Measurements from ENCODE around the gene DHH. TPM values are rescaled to one million over a fixed set of nuclear protein-coding genes. Genes with fewer than 3 reads are reported as not detected.

The DHH gene
- total RNA-seq, 1 donor from 2014 or later: 2.9 TPM

DNA sequence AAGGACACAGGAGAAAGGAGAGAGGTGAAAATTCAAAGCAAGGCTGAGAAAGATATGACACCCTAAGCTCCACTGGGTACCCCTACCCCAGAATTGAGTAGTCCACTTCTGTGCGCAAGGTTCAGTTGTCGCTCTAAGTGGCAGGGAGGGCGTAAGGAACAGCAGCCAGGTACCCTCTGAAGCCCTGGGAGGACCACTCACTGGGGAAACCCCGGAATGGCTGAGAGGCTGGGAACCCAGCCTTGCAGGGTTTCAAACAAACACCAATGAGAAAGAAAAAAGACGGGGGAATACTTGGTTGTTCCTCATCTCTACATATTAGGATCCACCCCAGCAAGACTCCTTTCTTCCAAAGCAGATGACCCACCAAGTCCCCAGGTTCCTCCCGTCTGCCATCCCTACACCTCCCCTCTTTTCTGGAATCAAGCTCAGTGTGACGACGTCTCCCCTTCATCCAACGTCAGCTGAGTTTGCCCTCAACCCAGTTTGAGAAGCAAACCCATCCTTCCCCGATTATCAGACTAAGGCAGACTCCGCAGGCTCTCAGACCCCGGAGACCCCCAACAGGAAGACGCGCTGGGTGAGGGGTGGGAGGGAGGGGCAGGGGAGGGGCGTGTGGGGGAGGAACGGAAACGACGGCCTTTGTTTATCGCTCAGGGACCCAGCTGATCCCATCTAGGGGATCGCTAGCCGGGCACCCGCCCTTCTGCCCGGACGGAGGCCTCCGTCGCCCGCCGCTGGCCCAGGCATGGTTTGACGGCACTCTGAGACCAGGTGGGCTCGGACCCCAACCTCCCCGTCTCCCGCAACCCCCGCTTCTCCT is 15.3 kb upstream of the DHH start:
- no peak for DNase-seq (ENCODE audit: low spot score)

DNA sequence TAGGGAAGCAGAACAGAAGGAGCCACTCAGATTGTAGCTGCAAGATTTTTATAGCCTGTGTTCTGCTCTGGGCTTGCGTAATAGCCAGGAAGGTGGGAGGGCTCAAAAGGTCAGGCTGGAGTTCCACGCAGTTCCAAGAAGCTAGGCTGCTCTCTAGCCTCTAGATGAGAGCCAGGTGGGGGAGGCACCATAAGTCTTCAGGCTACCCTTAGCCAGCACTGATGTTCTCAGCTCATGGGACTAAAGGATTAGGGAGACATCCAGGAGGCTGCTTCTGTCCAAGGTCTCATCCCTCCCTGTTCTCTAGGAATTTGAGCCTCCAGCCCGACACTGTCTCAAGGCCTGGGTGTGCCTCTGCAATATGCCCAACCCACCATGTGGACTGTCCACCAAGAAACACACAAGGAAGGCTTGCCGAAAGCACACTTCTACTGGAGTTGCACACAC is 14.4 kb upstream of the DHH start:
- peak; percentile 89 for DNase-seq (ENCODE audit: low spot score)

DNA sequence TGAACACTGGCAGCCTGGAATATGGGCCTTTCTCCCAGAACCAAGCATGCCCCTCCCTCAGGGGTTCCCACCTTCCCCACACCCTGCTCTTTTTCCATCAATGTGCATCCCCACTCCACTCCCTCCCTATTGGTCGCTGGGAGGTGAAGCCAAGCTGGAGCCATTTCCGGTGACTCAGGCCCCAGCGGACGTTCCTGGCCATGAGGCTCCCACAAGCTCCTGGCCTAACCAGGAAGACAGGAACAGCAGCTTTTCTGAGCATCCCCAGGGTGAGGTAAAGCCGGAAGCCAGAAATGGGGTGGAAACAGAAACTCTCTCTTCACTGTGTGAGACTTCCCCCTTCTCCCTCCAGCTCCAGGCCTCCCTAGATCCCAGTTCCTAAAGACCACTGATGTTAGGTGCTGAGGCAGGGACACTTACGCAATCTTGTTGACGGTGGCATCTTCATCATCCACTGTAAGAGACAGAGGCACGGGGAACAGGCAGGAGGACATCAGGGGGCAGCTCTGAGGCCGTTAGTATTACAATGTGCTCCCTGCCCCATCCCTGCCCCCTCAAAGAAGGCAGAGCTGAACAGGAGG is 11.0 kb upstream of the DHH start:
- DNase-seq (ENCODE audit: low spot score): no peak

DNA sequence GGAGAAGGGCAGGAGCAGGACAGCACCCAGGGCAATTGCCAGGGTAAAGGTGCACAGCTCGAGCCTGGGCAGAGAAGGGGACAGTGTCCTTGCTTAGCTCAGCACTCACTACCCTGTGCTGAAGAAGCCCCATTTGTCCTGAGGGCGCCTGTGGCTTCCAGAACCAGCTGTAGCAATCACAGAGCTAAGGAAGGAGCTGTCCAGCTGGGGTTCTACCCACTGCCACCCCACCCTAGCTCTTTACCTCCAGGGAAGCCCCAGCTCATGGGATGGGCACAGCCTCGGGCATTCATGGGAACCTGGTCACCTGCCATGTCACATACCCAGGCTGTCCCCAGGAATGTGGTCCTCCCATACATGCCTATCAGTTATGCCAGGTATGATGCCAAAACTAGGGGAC is 10.2 kb upstream of the DHH start:
- DNase-seq (ENCODE audit: low spot score): no peak

DNA sequence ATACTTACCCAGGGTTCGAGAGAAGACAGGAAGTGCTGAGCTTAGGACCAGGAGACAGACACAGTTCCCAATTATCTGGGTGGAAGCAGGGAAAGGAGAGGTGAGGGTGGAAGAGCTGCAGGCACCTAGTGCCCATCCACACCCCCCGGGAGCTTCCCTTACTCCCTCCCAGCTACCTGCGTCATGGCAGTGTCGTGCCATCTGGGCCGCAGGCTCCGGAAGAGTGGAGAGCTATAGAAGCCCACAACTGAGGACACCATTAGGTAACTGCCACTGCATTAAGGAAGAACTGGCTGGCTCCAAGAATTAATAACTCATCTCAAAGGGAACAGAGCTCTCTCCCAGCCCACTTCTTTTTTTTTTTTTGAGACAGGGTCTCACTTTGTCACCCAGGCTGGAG is 5.8 kb upstream of the DHH start:
- no peak for DNase-seq (ENCODE audit: low spot score)

DNA sequence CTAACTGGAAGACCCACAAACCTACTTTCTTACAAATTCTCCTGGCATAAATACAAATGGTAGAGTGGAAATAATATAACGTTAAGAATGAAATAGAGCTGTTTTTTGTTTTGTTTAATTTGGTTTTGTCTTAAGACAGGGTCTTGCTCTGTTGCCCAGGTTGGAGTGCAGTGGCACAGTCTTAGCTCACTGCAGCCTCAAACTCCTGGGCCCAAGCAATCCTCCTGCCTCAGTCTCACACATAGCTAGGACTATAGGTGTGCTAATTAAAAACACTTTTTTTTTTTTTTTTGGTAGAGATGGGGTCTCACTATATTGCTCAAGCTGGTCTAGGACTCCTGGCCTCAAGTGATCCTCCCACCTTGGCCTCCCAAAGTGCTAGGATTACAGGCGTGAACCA is 4.1 kb upstream of the DHH start:
- no peak for DNase-seq (ENCODE audit: low spot score)

DNA sequence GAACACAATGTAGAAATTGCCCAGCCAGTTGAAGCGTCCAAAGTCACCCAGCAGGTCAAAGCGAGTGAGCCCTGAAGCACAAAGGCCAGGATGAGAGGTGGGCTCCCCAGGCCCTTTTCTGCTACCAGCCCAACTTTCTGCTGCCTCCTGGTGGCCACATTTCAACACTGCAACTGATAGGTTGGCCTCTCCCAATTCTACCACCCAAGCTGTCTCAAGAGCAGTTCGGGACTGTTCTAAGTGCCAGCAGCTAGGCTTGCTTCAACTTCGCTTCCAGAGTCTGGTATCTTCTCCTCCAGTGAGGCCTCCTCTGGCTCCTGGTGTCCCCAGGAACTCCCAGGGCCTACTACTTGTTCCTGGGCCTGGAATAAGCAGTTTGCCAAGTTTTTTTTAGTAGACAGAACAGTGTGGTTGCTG is 3.4 kb upstream of the DHH start:
- no peak for DNase-seq (ENCODE audit: low spot score)

DNA sequence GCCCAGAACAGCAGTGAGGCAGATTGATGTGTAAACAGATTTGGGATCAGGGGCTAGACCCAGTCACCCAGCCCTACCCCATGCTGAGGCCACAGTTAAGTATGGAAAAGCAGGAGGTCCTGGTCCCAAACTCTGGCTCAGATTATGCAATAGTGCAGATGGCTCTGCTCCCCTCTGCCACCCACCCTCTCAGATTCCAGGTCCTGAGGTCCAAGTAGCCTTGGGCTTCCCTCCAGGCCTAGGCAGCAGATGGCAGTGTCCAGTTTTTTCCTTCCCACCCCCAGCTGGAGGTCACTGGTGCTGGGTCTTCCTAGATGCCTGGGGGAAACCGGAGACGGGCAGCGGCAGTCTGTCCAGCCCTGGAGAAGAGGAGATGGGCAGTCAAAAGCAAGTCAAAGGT is 2.8 kb upstream of the DHH start:
- no peak for DNase-seq (ENCODE audit: low spot score)

DNA sequence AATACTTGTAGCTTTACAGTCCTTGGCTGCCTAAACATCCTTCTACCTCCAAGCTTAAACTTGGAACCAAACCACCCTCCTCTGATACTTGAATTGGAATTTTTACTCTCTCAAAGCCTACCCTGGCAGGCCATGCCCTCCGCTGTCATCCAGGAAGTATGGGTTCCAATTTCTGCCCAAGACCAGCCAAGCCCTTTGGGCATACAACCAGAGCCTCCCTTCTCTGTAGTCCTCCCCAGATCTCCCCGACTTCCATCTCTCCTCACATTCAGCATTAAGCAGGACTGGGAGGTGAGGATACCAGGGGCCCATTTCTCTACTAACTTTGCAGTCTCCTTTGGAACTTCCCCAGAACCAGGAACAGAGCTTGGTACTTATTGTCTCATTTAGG is 369 bp upstream of the DHH start:
- no peak for DNase-seq (ENCODE audit: low spot score)

DNA sequence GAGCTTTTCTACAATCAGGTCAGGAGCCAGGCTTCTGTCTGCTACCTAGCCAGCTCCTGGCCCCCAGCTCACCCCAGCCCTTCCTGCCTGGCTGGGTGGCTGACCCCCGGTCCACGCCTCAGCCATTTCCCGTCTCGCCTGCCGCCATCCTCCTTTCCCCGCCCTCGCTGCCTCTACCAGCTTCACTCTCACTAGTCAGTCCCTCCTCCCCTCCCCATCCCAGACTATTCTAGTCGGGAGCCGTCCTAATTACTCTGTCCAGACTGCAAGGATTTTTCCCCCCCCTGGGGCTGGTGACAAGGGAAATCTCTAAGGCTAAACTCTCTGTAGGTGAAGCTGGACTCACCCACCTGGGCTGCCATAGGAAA is 825 bp downstream of the DHH start:
- no peak for DNase-seq (ENCODE audit: low spot score)

DNA sequence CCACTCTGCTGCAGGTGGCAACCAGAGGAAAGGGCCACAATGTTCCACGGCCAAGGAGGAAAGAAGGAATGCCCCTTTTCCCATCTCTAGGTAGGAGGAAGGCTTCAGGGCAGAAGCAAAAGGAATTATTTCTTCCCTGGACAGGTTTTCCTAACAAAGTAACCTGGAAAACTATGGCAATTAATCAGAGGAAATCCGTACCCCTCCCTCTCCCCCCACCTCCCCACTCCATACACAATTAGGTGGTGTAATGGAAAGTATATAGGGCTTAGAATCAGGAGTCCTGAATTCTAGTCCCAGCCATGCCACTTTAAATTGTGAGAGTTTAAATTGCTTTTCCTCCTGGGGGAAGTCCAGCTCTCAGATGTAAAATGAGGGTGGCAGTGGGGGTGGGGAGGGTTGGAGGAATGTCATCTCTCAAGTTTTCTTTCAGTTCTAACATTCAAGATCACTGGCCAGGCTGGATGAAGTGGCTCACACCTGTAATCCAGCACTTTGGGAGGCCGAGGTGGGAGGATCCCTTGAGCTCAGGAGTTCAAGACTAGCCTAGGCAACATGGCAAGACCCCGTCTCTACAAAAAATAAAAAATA is 1.7 kb downstream of the DHH start:
- DNase-seq (ENCODE audit: low spot score): no peak

DNA sequence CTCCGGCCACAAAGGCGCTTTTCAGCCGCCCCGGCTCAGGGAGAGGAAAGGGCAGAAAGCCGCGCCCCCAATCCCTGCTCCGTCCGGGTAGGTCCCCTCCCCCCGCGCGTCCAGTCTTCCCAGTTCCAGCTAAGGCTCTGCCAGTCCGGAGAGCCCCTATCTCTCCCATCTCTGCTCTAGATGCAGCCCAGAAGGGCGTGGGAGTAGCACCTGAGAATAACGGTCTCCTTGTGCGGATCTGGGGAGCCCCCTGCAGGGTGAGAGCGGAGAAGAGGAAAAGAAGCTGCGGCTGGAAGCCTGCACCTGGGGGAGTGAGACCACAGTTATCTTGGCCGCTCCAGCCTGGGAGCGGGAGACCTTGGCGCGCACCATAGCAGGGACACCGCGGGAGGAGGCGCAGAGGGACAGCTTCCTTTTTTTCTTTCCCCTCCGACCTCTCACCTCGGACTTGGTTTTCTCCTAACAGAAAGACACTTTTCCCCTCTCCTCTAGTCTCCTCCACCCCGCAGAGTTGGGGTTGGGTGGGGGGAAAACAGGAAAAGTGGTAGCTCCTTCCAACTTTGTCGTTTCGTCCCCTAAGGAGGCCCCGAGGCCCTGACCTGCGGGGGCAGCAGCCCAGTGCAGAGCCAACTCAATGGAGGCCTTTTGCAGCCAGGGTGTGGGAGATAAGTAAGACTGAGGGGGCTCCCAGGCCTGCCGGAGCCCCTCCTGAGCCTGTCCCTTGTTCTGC is 2.4 kb downstream of the DHH start:
- DNase-seq (ENCODE audit: low spot score): no peak

DNA sequence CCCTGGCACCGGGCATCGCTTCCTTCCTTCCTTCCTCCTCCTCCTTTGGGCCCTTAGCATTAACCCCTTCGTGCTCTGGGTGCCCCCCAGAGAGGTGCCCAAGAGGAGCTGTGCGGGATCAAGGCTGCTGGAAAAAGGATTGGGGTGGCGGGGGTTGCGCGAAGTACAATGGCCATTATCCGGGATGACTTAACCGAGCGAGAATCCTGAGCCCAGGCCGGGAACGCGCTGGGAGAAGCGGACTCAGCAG is 2.8 kb downstream of the DHH start:
- no peak for DNase-seq (ENCODE audit: low spot score)

DNA sequence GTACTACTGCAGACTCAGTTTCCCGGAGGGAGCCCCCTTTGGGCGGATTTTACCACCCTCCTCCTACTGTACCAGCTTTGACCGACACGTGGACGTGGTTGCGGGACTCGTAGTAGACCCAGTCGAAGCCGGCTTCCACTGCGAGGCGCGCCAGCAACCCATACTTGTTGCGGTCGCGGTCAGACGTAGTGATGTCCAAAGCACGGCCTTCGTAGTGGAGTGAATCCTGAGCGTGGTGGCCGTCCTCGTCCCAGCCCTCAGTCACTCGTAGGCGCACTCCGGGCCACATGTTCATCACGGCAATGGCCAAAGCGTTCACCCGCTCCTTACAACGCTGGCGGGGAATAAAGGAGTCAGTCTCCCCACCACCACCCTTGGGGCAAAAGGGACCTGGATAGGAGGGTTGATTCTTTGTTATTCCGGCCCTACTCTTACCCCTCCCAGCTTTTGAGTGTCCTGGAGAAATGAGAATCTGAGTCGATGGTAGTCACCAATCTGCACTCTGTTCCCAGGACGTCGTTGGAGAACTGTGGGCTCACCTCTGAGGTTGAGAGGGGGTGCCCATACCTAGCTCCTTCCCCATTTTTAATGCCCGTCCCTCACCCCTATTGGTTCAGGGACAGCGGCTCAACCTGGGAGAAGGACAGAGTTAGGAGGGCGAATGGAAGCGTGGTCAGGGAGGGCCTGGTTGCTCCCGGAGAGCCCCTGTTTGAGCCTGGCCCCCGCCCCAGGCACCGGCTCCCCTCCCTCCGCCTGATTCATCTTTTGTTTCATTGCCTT is 3.4 kb downstream of the DHH start:
- no peak for DNase-seq (ENCODE audit: low spot score)

DNA sequence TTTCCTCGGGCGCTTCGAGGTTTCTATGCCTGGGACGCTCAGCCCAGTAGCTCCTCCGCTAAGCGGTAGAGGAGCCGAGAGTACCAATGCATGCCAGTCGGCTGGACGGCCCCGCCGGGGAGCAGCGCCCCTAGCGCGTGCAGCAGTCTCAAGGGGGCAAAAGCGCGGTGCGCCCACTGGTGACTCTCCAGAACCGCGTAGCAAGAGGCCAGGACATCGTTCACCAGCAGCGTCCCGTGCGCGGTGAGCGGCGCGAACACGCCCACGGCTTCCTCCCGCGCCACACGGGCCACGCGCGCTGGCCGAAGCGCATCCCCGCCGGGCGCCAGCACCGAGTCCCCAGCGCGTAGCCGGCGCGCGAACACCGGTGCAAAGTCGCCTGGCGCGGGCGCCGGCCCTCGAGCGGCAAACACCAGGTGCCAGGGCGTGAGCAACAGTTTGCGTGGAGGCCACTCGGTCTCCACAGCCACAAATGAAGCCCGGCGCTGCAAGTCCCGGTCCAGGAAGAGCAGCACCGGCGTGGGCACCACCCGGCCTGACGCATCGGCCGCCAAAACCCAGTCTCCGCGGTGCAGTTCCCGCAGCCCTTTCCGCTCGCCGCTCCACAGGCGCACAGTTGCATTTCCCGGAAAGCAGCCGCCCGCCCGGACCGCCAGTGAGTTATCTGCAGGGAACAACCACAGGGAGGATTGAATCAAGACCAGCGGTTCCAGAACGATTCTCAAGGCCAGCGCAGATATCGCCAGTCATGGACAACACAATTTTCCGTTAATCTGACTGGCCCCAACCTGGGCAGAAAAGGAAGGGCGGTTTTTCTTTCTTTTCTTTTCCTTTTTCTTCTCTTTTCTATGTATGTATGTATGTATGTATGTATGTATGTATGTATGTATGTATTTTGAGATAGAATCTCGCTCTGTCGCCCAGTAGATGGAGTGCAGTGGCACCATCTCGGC is 4.5 kb downstream of the DHH start:
- DNase-seq (ENCODE audit: low spot score): peak; percentile 43

DNA sequence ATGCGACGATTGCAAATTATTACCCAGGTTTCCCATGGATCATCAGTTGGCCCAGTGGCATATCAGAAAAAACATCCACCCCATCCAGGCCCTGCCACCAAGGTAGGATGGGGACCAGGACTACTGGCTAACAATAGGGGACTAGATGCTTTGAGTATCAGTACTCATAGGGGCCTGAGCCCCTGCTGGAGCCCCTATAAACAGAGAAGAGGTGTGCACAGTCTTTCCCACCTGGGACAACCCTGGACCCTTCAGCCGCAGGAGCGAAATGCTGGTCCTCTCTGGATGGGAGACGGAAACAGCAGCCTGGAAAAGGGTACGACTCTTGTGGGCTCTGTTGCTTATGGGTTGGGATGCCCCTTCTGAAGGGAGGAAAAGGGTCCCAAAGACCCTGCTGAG is 5.7 kb downstream of the DHH start:
- no peak for DNase-seq (ENCODE audit: low spot score)

DNA sequence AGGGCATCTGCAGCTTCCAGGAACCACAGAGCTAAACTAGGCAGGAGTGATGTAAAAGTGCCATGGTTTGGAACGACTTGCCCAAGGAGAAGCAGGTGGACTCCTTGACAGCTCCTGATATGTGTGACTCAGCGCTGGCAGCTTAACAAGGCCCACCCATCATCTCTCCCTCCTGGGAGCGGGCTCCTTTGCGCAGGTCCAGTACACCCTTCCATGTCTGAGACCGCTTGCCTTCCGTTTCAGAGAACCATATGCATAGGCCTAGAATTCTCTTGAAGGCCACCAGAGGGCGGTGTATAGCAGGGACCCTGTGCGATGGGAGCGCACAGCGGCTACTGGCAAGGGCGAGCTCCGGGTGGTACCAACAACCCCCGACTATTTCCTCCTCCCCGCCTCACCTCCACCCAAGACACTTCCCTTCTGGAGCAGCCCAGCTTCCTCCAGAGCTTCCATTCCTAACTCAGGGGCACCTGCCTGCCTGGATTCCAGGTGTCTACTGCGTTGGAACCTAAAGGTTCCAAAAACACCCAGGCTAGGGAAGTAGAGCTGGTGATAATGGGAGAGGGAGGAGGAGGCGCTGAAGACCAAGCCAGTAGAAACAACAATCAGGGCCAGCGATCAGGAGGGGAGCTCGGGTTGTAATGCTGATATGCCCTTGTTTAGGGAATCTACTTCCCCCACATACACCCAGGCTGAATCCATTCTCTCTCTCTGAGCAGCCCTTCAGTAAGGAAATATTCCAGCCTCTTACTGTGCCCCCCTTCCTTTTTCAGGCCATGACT is 6.3 kb downstream of the DHH start:
- peak; percentile 86 for DNase-seq (ENCODE audit: low spot score)

DNA sequence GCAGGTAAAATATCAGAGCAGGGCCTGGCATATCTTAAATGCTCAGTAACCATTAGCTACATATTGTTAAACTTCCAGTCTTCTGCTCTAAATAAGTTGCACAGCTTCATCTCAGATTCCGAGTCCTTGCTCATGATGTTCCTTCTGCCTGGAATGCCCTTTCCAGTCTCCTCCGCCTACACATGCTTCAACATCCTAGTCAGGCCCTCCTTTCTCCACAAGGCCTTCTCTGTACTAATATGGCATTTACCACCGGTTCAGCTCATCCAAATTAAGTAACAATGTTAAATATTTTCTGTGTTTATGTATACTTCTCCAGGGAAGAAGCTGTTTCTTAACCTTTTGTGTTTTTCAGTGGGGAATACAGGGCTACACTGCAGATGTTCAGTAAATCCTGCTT is 8.5 kb downstream of the DHH start:
- no peak for DNase-seq (ENCODE audit: low spot score)

DNA sequence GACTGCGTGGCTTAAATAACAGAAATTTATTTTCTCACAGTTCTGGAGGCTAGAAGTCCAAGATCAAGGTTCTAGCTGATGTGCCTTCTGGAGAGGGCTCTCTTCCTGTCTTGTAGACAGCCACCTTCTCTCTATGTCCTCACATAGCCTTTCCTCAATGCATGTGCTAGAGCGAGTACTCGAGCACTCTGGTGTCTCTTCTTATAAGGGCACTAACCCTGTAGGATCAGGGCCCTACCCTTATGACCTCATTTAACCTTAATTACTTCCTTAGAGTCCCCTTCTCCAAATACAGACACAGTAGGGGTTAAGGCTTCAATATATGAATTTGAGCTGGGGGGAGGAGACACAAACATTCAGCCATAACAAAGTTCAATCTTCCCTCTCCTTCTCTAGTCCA is 10.2 kb downstream of the DHH start:
- no peak for DNase-seq (ENCODE audit: low spot score)

DNA sequence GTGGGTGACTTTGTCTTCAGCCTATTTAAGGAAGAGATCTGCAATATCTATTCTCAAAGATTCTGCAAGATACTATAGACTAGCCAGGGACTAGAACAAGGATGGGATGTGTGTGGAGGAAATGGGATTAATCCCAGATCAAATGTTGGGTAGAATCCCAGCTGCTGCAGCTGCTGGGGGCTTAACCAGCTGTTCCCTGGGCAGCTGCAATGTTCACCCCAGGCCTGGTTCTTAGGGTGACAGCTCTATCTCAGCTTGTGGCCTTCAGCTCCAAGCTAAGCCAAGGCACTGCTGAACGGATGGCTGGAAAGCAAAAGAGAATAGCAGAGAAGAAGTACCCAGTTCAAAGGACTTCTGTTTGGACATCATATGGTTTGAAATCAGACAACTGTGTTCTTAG is 14.8 kb downstream of the DHH start:
- DNase-seq (ENCODE audit: low spot score): no peak
